Neural cell (in vitro differentiated cells): ENCODE results near the gene C1orf74. TPM values are rescaled to one million over a fixed set of nuclear protein-coding genes. Genes with fewer than 3 reads are reported as not detected.

ENCODE experiments used
- H2AFZ ChIP-seq: fragments of 200-600, 300-800 bp; sonication (generic), shearing (Covaris generic); 2 replicates; pipeline ENCODE4 v1.6.0; 2014; ENCODE audit warnings: low read depth, mild to moderate bottlenecking, antibody characterized with exemption, low read length, moderate library complexity
- H3F3A ChIP-seq: fragments of 200-600 bp; shearing (Covaris generic); 2 replicates; pipeline ENCODE4 v1.6.1; 2016; ENCODE audit warnings: mild to moderate bottlenecking, moderate library complexity, mixed read lengths, antibody characterized with exemption, low read length; ENCODE audit not compliant: insufficient read depth, poor library complexity, severe bottlenecking
- H3K27ac ChIP-seq: fragments of 200-600, 300-800 bp; sonication (generic), shearing (Covaris generic); 2 replicates; pipeline ENCODE4 v1.5.1; 2014; ENCODE audit warnings: mild to moderate bottlenecking, low read length, moderate library complexity
- H3K27me3 ChIP-seq: fragments of 300-800, 200-600 bp; sonication (generic), shearing (Covaris generic); 2 replicates; pipeline ENCODE4 v1.6.0; 2014; ENCODE audit warnings: mild to moderate bottlenecking, low read depth, low read length, moderate library complexity; ENCODE audit not compliant: insufficient read depth
- H3K36me3 ChIP-seq: fragments of 300-800, 200-600 bp; sonication (generic), shearing (Covaris generic); 2 replicates; pipeline ENCODE4 v1.5.1; 2014; ENCODE audit warnings: mild to moderate bottlenecking, antibody characterized with exemption, low read length, moderate library complexity; ENCODE audit not compliant: insufficient read depth
- H3K4me2 ChIP-seq: fragments of 300-800, 200-600 bp; sonication (generic), shearing (Covaris generic); 2 replicates; pipeline ENCODE4 v1.6.0; 2014; ENCODE audit warnings: mild to moderate bottlenecking, low read length
- H3K4me3 ChIP-seq: fragments of 300-800, 200-600 bp; sonication (generic), shearing (Covaris generic); 2 replicates; pipeline ENCODE4 v1.5.1; 2014; ENCODE audit warnings: mild to moderate bottlenecking, low read length, moderate library complexity
- H3K79me2 ChIP-seq: fragments of 200-600 bp; shearing (Covaris generic); replicated peaks from 2 replicates; pipeline ENCODE4 v1.6.0; 2014; ENCODE audit warnings: mild to moderate bottlenecking, low read length, moderate library complexity; ENCODE audit not compliant: insufficient read depth
- H3K9ac ChIP-seq: fragments of 300-800, 200-600 bp; sonication (generic), shearing (Covaris generic); 2 replicates; pipeline ENCODE4 v1.6.1; 2016; ENCODE audit warnings: mild to moderate bottlenecking, low read length, mixed read lengths
- H3K9me2 ChIP-seq: fragments of 200-600 bp; shearing (Covaris generic); 2 replicates; pipeline ENCODE4 v1.6.1; 2016; ENCODE audit warnings: mild to moderate bottlenecking, low read length, mixed read lengths; ENCODE audit not compliant: insufficient read depth
- H3K9me3 ChIP-seq: fragments of 200-600, 300-800 bp; sonication (generic), shearing (Covaris generic); 2 replicates; pipeline ENCODE4 v1.6.1; 2016; ENCODE audit warnings: mild to moderate bottlenecking, mixed run types, low read length, moderate library complexity, mixed read lengths
- H4K20me1 ChIP-seq: fragments of 200-600 bp; shearing (Covaris generic); 2 replicates; pipeline ENCODE4 v1.6.1; 2016; ENCODE audit warnings: mild to moderate bottlenecking, mixed run types; ENCODE audit not compliant: insufficient read depth
- CTCF ChIP-seq: fragments of 450-650 bp; IDR thresholded peaks from 2 replicates; pipeline ENCODE4 v1.5.1; 2014; ENCODE audit warnings: antibody characterized with exemption, mild to moderate bottlenecking, moderate library complexity; ENCODE audit not compliant: poor library complexity, severe bottlenecking
- EP300 ChIP-seq: fragments of 450-650 bp; conservative IDR thresholded peaks from 2 replicates; pipeline ENCODE4 v1.6.1; 2014; ENCODE audit warnings: antibody characterized with exemption, mild to moderate bottlenecking, moderate library complexity; ENCODE audit not compliant: poor library complexity, severe bottlenecking
- EZH2 ChIP-seq: fragments of 200-600, 300-800 bp; shearing (Covaris generic), sonication (generic); IDR thresholded peaks from 2 replicates; pipeline ENCODE4 v1.6.1; 2014; ENCODE audit warnings: antibody characterized with exemption, low read length, borderline replicate concordance, mild to moderate bottlenecking; ENCODE audit not compliant: insufficient read depth, poor library complexity, severe bottlenecking
- MXI1 ChIP-seq: fragments of 450-650 bp; conservative IDR thresholded peaks from 2 replicates; pipeline ENCODE4 v1.6.1; 2014; ENCODE audit warnings: antibody characterized with exemption, mild to moderate bottlenecking; ENCODE audit not compliant: poor library complexity, severe bottlenecking
- POLR2AphosphoS5 ChIP-seq: IDR thresholded peaks from 2 replicates; pipeline ENCODE4 v1.6.1; 2012
- RAD21 ChIP-seq: fragments of 450-650 bp; conservative IDR thresholded peaks from 2 replicates; pipeline ENCODE4 v1.6.1; 2014; ENCODE audit warnings: antibody characterized with exemption, mild to moderate bottlenecking, moderate library complexity
- REST ChIP-seq: IDR thresholded peaks from 2 replicates; pipeline ENCODE4 v1.6.1; 2012; ENCODE audit warnings: borderline replicate concordance
- SMC3 ChIP-seq: fragments of 450-650 bp; conservative IDR thresholded peaks from 2 replicates; pipeline ENCODE4 v1.6.1; 2014; ENCODE audit warnings: antibody characterized with exemption, mild to moderate bottlenecking, moderate library complexity; ENCODE audit not compliant: poor library complexity
- TAF1 ChIP-seq: IDR thresholded peaks from 2 replicates; pipeline ENCODE4 v1.6.1; 2012; ENCODE audit warnings: low read depth
- polyA minus RNA-seq: library from RNA; depleted of rRNA, polyadenylated mRNA; stranded (reverse); fragments of >200 nt; gene quantifications from 2 replicates; pipeline ENCODE4 v1.2.3, GENCODE V29; 2014
- polyA plus RNA-seq: library from polyadenylated mRNA; depleted of rRNA; stranded (reverse); fragments of >200 nt; gene quantifications from 2 replicates; pipeline ENCODE4 v1.2.3, GENCODE V29; 2014

C1orf74 gene
- polyA plus RNA-seq (1.4 and 2.8 TPM in 2 replicates), polyA minus RNA-seq (4.5 and 4.6 TPM in 2 replicates)

- Histone ChIP-seq H3K27me3 (peaks cover 5% of the 10 kb centered on the region), H3K9me2 (no peaks in the 10 kb centered on the region), H3K36me3 (no peaks in the 10 kb centered on the region), H3K9me3 (no peaks in the 10 kb centered on the region), H3K4me3 (peak within 1 kb of the TSS; percentile 79), H3K79me2 (no peaks in the 10 kb centered on the region), H3K27ac (peak within 1 kb of the TSS; percentile 92), H2AFZ (peak within 1 kb of the TSS; percentile 100), H3F3A (no peaks in the 10 kb centered on the region), H3K9ac (peak within 1 kb of the TSS; percentile 72), H4K20me1 (no peaks in the 10 kb centered on the region), H3K4me2 (peak within 1 kb of the TSS; percentile 76)
- no peak for TF ChIP-seq CTCF
- TF ChIP-seq POLR2AphosphoS5: peak; percentile 93
- TF ChIP-seq MXI1: peak; percentile 88
- peak; percentile 72 for TF ChIP-seq REST
- TF ChIP-seq EP300: peak; percentile 67
- TF ChIP-seq SMC3: peak; percentile 37
- TF ChIP-seq EZH2: no peak
- TF ChIP-seq TAF1: peak; percentile 59
- peak; percentile 49 for TF ChIP-seq RAD21
Measured at GRCh38 chr1:209784265-209785169, at the start of gene C1orf74. Gene C1orf74 (minus strand): TSS chr1:209784559. CDS start chr1:209783634, 925 bp downstream.

- Histone ChIP-seq H3K79me2 (no peaks in the 10 kb centered on the region), H3K27ac (no peak overlapping the region), H4K20me1 (no peaks in the 10 kb centered on the region), H3K9ac (no peak overlapping the region), H3K36me3 (no peaks in the 10 kb centered on the region), H3K4me2 (no peak overlapping the region), H3K9me3 (no peaks in the 10 kb centered on the region), H3F3A (no peaks in the 10 kb centered on the region), H3K4me3 (no peak overlapping the region), H3K27me3 (no peaks in the 10 kb centered on the region), H3K9me2 (no peaks in the 10 kb centered on the region), H2AFZ (no peak overlapping the region)
- TF ChIP-seq EP300 (no peak), SMC3 (no peak), REST (no peak), POLR2AphosphoS5 (no peak), TAF1 (no peak), CTCF (no peak), MXI1 (no peak), EZH2 (no peak), RAD21 (no peak)
Measured at GRCh38 chr1:209831615-209832014, 47.3 kb upstream of the C1orf74 start.
